Measurements from ENCODE around the gene OR2V2.

DNA sequence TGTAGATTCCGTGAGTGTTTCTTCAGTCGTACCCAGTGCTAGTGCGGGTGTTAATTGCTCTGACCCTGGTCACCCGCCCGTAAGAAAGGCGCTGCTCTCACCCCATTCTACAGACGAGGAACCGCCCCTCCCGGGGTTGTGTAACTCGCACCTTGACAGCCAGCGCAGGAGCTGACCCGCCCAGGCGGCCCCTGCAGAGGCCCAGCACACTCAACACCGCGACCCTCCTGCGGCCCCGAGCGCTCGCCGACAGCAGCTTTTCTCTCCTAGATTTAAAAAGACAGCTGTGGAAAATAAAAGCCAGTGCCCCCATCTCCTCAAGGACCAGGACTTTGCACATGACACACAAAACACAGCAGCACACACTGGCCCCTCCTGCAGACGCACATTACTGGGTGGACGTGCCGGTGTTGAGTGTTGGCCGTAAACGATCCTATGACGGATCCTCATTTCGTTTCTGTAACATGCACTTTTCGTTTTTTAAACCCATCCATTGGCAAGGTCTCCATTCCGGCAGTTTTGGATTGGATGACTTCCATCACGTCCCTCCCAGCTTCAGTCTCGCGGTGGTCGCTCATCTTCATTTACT lies 22.9 kb downstream of the OR2V2 start:
- TF ChIP-seq CTCF (IDR thresholded peaks at IDR 0.05; ENCODE audit: low read depth, low read length, poor library complexity, severe bottlenecking), result no peak
- TF ChIP-seq EZH2phosphoT487 (IDR thresholded peaks at IDR 0.05; ENCODE audit: borderline replicate concordance, low read length), result no peak

Measured in DOHH2 (cell line).